Progenitor cell of endocrine pancreas (in vitro differentiated cells): ENCODE measurements around the gene PTPRU. TPM values are rescaled to one million over a fixed set of nuclear protein-coding genes. Genes with fewer than 3 reads are reported as not detected.

Source experiments
- DNase-seq: peaks from one replicate; pipeline ENCODE4 v3.0.0; 2021; ENCODE audit warnings: low spot score; ENCODE audit not compliant: unreplicated experiment
- H3K27ac Mint-ChIP-seq: 2 replicates; pipeline ENCODE4 v1.8.0; 2021; ENCODE audit warnings: mild to moderate bottlenecking, moderate library complexity, mixed read lengths
- H3K27me3 Mint-ChIP-seq: 2 replicates; pipeline ENCODE4 v1.8.0; 2021; ENCODE audit warnings: mixed read lengths
- H3K36me3 Mint-ChIP-seq: 2 replicates; pipeline ENCODE4 v1.8.0; 2022; ENCODE audit warnings: mixed read lengths; ENCODE audit not compliant: insufficient read depth
- H3K4me1 Mint-ChIP-seq: 2 replicates; pipeline ENCODE4 v1.8.0; 2021; ENCODE audit warnings: low read depth, mixed read lengths
- H3K4me3 Mint-ChIP-seq: 2 replicates; pipeline ENCODE4 v1.8.0; 2021; ENCODE audit warnings: low read depth, mild to moderate bottlenecking, moderate library complexity, mixed read lengths
- H3K9me3 Mint-ChIP-seq: 2 replicates; pipeline ENCODE4 v1.8.0; 2021; ENCODE audit warnings: low read depth, mixed read lengths
- CTCF ChIP-seq: fragments of 200-600 bp; sonication (generic); IDR thresholded peaks from one replicate; pipeline ENCODE4 v1.5.0; 2021; ENCODE audit warnings: antibody characterized with exemption, mild to moderate bottlenecking; ENCODE audit not compliant: unreplicated experiment
- total RNA-seq: library from RNA; stranded (reverse); gene quantifications from 2 replicates; pipeline ENCODE4 v1.2.1, GENCODE V29; 2021

Gene PTPRU
- total RNA-seq, 1 donor from 2014 or later: 79.4 TPM

- Mint-ChIP-seq H3K27me3 (peaks cover 19% of the 10 kb centered on the region), H3K36me3 (no peaks in the 10 kb centered on the region), H3K9me3 (no peaks in the 10 kb centered on the region), H3K4me1 (no peaks in the 10 kb centered on the region), H3K4me3 (no peak overlapping the region), H3K27ac (no peak overlapping the region)
- TF ChIP-seq CTCF: no peak
- DNase-seq: no peak
Observed at GRCh38 chr1:29362116-29362515, 125.8 kb downstream of the PTPRU start.

- H3K9me3 Mint-ChIP-seq: no peaks in the 10 kb centered on the region
- no peak for TF ChIP-seq CTCF
- no peak for DNase-seq
- H3K27ac Mint-ChIP-seq: no peak overlapping the region
- H3K27me3 Mint-ChIP-seq: peaks cover 19% of the 10 kb centered on the region
- H3K4me1 Mint-ChIP-seq: no peaks in the 10 kb centered on the region
- no peaks in the 10 kb centered on the region for H3K36me3 Mint-ChIP-seq
- H3K4me3 Mint-ChIP-seq: no peak overlapping the region
Observed at GRCh38 chr1:29362764-29363163, 126.4 kb downstream of the PTPRU start.

GRCh38 chr1:29363536-29363935 is 127.2 kb downstream of the PTPRU start:
- no peak overlapping the region for H3K27ac Mint-ChIP-seq
- no peak overlapping the region for H3K4me3 Mint-ChIP-seq
- H3K4me1 Mint-ChIP-seq: no peaks in the 10 kb centered on the region
- DNase-seq: no peak
- no peaks in the 10 kb centered on the region for H3K36me3 Mint-ChIP-seq
- H3K27me3 Mint-ChIP-seq: peaks cover 23% of the 10 kb centered on the region
- no peaks in the 10 kb centered on the region for H3K9me3 Mint-ChIP-seq
- TF ChIP-seq CTCF: no peak

GRCh38 chr1:29364101-29364678 is 127.9 kb downstream of the PTPRU start:
- H3K36me3 Mint-ChIP-seq: no peaks in the 10 kb centered on the region
- no peak overlapping the region for H3K4me3 Mint-ChIP-seq
- DNase-seq: no peak
- TF ChIP-seq CTCF: no peak
- H3K9me3 Mint-ChIP-seq: no peaks in the 10 kb centered on the region
- H3K27me3 Mint-ChIP-seq: peaks cover 23% of the 10 kb centered on the region
- no peaks in the 10 kb centered on the region for H3K4me1 Mint-ChIP-seq
- H3K27ac Mint-ChIP-seq: no peak overlapping the region

GRCh38 chr1:29365906-29366670 is 129.8 kb downstream of the PTPRU start:
- Mint-ChIP-seq H3K9me3 (no peaks in the 10 kb centered on the region), H3K27ac (no peak overlapping the region), H3K27me3 (peaks cover 21% of the 10 kb centered on the region), H3K4me3 (no peak overlapping the region), H3K4me1 (no peaks in the 10 kb centered on the region), H3K36me3 (no peaks in the 10 kb centered on the region)
- TF ChIP-seq CTCF: no peak
- no peak for DNase-seq
